ENCODE measurements around the gene BICDL2.

BICDL2 gene

DNA sequence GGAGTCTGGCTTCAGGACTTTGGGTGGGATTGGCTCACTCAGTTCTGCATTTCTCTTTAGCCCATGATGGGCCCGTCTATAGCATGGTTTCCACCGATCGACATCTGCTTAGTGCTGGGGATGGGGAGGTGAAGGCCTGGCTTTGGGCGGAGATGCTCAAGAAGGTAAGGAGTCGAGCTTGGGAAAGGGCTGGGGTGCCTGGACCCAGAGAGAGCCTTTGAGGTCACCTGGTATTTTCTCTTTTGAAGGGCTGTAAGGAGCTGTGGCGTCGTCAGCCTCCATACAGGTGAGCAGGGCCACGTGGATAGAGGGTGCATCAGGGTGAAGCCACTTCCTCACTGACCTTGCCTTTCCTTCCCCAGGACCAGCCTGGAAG lies 10.8 kb downstream of the BICDL2 start:
- in situ Hi-C loops (cut with MboI; ENCODE audit: low sequenced_read_pairs), result no loop called here

DNA sequence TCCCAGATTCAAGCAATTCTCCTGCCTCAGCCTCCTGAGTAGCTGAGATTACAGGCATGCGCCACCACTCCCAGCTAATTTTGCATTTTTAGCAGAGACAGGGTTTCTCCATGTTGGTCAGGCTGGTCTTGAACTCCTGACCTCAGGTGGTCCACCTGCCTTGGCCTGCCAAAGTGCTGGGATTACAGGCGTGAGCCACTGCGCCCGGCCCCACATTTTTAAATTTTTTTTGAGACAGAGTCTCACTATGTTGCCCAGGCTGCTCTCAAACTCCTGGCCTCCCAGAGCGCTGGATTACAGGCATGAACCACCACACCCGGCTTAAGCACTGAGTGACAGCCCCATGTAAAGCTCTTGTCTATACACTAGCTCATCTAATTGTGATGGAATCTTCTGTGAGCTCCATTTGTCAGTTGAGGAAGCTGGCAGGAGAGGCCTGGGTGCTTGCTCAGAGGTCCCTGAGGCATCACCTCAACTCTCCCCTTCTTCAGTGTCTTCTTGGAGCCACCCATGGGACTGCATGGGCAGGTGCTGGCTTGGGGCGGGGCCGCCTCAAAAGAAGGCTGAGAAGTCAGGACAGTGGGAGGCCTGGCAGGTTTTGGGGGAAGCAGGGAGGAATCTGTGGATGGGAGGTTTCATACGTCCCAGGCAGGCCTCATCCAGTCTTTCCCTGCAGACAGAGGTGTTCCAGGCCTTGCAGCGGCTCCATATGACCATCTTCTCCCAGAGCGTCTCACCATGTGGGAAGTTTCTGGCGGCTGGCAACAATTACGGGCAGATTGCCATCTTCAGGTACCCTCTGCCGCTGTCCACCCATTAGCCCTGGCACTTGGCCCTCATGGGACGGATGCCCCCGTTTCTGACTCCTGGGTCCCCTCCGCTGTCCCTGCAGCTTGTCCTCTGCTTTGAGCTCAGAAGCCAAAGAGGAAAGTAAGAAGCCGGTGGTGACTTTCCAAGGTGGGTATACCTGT lies 11.4 kb downstream of the BICDL2 start:
- in situ Hi-C loops (cut with MboI; ENCODE audit: low sequenced_read_pairs), result no loop called here

DNA sequence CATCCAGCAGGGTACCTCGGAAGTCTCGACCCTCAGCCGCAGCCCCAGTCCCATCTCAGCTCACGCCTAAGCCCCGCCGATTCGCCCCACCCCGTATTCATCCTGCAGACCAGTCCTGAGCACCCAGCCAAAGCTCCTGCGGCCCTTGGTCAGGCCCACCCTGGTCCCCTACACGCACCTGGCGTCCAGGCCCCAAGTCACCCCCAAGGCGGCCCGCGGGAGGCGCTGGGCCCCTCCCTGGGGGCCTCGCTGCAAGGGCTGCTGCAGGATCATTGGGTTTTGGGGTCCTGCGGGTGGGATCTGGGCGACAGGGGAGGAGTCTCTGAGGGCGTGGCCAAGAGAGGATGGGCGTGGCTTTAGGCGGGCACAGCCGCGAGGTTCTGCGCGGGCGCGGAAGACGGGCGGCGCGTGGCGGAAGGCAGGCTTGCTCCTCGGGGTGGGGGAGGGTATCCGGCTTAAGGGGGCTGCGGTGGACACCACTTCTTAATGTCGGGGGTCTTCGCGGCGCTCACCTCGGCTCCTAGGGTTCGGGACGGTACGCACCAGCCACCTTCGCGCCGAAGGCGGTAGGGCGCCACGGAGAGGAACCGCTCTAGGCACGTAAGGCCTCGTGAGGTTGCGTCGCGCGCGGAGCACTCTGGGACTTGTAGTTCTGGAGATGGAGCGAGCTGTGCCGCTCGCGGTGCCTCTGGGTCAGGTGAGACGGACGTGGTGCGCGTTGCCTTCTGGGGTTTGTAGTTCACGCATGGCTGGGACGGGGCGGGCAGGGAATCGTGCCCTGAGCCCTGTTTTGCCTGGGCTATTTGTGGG lies 12.9 kb downstream of the BICDL2 start, which contains the start of the genes HCFC1R1 and THOC6:
HCFC1R1 (minus strand) TSS at position 274 of the 810 bp plus-strand sequence; CDS start at position 273, 1 bp downstream.
THOC6 (plus strand) TSS at position 367 of the 810 bp plus-strand sequence; CDS start at position 659, 292 bp downstream.
- in situ Hi-C loops (cut with MboI; ENCODE audit: low sequenced_read_pairs), result no loop called here

DNA sequence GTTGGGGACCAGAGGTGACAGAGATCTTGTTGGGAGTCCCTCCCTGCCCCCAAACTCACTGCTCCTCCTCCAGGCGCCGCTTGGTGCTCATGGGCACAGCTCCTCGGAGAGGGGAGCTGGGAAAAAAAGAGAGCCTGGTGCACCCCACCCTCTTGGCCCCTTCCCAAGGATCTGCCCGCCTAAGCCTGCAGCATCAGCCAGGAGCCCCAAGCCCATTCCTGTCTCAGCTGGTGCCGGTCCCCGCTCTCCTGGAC lies 13.4 kb downstream of the BICDL2 start:
- in situ Hi-C loops (cut with MboI; ENCODE audit: low sequenced_read_pairs), result no loop called here

DNA sequence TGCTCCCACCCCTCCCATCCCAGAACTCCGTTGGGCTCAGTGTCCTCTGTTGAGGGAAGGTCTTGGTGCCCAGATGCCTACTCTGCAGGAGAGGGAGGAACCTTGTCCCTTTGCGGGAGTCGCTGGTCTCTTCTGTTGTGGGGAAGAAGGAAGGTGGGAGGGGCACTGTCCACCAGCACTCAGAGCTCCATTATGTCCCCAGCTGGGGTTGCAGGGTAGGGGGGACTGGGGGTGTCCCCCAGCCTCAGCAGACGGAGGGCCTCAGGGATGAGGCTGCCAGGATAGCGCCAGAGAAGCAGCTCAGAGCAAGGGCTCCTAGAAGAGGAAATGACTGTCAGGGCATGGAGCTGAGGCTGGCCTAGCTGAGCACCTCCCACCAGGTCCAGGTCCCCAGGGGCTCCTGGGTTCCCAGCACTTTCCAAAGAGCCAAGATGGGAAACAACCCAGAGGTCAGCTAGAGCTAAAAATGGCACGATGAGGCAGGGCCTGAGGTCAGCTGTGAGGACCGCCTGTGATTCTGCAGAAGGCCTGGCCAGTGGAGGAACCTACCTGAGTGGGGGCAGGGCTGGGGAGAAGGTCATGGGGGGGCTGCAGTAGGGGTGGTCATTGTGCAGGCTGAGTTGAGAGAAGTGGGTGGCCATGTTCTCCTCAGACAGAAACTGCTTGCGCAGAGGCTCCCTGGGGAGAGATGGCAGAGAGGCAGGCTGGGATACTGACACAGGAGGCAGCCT lies 13.9 kb downstream of the BICDL2 start:
- in situ Hi-C loops (cut with MboI; ENCODE audit: low sequenced_read_pairs), result no loop called here

DNA sequence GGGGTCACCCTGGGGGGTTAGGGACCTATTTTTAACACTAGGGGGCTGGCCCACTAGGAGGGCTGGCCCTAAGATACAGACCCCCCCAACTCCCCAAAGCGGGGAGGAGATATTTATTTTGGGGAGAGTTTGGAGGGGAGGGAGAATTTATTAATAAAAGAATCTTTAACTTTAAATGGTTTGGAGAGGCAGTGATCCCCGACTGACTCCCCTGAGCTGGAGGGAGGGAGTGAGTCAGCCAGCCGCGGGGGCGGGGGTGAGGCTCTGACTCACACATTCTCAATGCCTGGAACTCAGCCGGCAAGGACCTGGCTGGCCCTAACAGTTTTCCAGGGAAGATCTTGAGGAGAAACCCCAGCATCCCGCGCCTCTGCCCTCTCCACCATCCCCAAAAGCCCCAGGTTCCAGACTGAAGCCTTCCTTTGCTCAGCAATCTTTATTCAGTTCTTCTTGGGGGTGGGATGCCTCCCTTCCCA lies 14.5 kb downstream of the BICDL2 start:
- in situ Hi-C loops (cut with MboI; ENCODE audit: low sequenced_read_pairs), result no loop called here

DNA sequence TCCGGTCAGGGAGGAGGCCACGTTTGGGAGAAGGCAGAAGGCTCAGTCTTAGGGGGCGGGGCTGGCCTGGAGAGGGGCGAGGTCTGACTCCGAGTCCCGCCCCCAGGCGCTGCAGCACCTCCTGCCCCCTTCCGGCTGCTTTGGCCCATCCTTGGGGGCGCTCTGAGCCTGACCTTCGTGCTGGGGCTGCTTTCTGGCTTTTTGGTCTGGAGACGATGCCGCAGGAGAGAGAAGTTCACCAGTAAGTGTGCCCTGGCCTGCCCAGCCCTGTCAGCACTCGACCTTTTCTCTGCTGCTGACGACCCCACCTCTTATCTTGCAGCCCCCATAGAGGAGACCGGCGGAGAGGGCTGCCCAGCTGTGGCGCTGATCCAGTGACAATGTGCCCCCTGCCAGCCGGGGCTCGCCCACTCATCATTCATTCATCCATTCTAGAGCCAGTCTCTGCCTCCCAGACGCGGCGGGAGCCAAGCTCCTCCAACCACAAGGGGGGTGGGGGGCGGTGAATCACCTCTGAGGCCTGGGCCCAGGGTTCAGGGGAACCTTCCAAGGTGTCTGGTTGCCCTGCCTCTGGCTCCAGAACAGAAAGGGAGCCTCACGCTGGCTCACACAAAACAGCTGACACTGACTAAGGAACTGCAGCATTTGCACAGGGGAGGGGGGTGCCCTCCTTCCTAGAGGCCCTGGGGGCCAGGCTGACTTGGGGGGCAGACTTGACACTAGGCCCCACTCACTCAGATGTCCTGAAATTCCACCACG lies 15.1 kb downstream of the BICDL2 start:
- in situ Hi-C loops (cut with MboI; ENCODE audit: low sequenced_read_pairs), result no loop called here

DNA sequence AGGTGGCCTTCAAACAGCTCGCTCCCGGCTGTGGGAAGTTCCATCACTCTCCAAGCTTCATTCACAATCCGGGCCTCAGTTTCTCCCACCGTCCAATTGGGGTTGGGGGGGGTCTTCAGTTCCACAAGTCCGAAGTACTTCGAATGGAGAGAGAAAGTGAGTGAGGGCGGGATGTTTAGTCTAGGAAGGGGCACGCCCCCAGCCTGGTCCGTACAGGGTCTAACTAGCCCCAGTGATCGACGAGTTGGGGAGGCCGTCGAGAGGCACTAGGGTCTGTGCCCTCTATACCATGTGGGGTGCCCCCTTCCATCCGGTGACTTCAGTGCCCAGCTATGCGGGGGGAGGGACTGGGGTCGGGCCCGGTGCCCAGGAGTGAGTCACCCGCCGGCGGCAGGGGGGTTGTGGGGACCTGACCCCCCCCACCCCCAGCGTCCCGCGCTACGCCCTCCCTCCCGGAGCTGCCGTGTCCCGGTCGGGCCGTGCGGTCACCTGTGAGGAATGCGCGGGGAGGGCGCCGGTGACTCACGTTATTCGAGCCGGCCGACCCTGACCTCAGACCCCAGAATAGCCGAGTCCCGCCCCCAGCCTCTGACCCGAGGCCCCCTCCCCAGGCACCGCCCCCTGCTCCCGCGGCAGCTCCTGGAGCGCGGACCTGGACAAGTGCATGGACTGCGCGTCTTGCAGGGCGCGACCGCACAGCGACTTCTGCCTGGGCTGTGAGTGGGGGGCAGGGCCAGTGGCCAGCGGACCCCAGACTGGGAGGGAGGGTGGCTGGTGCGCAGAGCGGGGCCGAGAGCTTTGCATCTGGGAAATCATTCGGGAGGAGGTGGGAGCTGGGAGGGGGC lies 15.9 kb downstream of the BICDL2 start:
- in situ Hi-C loops (cut with MboI; ENCODE audit: low sequenced_read_pairs), result no loop called here

DNA sequence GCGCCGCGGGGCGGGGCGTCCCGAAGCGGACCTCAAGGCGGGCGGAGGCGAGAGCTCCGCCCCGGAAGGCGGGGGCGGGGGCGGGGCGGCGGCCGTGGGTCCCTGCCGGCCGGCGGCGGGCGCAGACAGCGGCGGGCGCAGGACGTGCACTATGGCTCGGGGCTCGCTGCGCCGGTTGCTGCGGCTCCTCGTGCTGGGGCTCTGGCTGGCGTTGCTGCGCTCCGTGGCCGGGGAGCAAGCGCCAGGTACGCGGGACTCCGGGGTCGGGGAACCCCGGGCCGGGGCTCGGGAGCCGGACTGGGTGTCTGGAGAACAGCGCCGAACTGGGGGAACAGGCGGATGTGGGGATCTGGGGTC lies 16.5 kb downstream of the BICDL2 start, which contains the start of gene TNFRSF12A:
TNFRSF12A (plus strand) TSS at position 122 of the 357 bp plus-strand sequence; CDS start at position 152, 30 bp downstream.
- in situ Hi-C loops (cut with MboI; ENCODE audit: low sequenced_read_pairs), result no loop called here

DNA sequence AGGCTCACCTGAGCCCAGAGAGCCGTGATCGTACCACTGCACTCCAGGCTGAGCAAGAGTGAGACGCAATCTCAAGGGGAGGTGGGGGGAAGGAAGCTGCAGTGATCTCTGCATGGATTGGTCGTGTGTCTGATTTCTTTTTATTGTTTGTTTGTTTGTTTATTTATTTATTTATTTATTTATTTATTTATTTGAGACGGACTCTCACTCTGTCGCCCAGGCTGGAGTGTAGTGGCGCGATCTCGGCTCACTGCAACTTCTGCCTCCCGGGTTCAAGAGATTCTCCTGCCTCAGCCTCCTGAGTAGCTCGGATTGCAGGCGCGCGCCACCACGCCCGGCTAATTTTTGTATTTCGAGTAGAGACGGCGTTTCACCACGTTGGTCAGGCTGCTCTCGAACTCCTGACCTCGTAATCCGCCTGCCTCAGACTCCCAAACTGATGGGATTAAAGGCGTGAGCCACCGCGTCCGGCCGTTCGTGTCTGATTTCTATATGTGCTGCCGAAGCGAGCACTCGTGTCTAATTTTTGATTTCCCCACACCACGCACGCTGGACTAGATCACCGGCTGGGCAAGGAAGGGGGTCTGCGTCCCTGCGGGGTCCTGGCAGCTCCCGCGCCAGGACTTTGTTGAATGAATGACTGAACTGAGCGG lies 17.0 kb downstream of the BICDL2 start:
- in situ Hi-C loops (cut with MboI; ENCODE audit: low sequenced_read_pairs), result no loop called here

DNA sequence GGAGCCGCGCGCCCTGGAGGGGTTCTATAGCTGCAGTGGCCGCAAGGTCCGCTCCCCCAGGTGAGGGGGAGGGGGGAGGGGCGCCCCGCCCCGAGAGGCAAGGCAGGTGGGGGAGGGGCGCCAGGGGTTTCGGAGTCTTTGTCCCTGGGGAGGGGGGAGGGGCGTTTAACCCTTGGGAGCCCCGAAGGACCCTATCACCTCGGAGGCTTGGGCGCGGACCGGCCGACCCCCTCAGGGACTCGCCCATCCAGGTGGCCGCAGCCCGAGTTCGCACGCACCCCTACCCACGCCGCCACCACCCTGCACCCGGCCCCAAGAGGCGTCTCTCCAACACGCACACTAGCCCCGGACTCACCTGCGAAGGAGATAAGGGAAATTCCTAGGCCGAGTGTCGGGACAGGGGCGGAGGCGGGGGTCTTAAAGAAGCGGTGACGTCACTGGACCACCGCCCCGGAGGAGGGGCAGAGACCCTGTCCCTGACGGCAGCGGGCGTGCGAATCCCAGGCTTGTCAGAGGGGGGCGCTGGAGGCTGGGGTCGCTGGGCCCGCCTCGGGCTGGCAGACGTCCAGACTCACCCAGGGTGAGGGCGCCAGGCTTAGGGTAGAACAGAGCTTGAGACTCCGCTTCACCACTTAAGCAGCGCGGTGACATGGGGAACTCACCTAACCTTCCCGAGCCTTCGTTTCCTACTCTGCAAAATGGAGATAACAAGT lies 18.8 kb downstream of the BICDL2 start, which contains the start of gene CLDN6:
CLDN6 (minus strand) TSS at position 390 of the 713 bp plus-strand sequence. CDS start 2,162 bp downstream, outside the sequence.
- in situ Hi-C loops (cut with MboI; ENCODE audit: low sequenced_read_pairs), result no loop called here

DNA sequence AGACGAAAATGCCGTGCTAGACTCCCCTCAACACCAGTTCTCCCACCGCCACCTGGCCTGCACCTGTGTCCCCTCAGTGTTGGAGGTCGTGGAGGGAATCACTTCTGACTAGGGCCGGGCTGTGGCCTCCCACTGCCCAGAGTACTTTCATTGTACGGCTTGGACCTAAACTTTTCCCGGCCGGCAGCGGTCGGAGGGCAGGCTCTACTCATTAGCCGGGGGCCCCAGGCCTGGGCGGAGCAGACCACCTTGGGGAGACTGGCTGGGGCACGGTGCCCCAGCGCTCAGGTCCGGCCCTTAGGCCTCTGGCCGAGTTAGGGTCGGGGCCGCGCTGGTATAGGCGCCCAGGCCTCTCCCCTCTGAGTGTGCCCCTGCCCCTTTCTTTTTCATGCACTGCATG lies 19.4 kb downstream of the BICDL2 start:
- in situ Hi-C loops (cut with MboI; ENCODE audit: low sequenced_read_pairs), result no loop called here

DNA sequence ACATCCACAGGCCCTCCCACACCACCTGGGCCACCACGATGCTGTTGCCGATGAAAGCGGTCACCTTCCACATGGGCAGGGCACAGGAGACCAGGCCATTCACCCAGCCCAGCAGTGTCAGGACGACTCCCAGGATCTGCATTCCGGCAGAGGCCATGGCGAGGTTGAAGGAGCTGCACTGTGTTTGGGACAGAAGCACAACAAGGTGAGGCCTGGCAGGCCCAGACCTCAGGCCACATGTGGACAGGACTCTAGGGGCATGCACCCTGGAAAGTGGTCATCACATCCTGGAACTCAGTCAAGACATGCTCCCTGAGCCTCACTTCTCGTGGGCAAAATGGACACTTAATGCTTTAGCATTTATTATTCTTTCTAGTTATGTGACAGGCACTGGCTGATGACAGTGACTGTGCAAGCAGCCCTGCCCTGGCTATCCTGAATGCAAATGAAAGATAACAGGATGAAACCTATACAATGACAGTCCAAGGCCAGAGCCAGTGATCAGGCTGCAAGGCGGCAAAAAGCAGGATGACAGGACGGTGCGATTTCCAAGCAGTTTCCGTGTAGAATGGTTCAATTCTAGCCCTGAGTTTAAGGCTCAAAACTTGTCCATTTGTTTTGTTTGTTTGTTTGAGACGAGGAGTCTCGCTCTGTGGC lies 20.8 kb downstream of the BICDL2 start:
- in situ Hi-C loops (cut with MboI; ENCODE audit: low sequenced_read_pairs), result no loop called here

DNA sequence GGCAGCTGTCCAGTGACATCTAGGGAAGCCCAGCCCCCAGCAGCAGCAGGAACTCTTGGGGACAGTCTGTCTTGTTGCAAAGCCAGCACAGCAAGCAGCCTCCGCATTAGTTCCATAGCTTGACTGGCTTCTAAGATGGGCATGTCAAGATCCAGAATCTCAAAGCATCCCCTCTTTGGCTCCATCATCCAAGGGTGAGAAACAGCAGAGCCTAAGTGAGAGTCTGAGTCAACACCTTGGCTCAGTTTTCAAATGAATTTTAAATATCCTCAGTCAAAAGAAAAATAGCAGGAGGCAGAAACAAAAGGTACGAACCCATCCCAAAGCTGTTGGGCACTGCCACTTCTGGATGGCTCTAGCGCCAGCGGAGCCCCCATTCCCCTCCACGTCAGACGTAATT lies 21.8 kb downstream of the BICDL2 start:
- in situ Hi-C loops (cut with MboI; ENCODE audit: low sequenced_read_pairs), result no loop called here

DNA sequence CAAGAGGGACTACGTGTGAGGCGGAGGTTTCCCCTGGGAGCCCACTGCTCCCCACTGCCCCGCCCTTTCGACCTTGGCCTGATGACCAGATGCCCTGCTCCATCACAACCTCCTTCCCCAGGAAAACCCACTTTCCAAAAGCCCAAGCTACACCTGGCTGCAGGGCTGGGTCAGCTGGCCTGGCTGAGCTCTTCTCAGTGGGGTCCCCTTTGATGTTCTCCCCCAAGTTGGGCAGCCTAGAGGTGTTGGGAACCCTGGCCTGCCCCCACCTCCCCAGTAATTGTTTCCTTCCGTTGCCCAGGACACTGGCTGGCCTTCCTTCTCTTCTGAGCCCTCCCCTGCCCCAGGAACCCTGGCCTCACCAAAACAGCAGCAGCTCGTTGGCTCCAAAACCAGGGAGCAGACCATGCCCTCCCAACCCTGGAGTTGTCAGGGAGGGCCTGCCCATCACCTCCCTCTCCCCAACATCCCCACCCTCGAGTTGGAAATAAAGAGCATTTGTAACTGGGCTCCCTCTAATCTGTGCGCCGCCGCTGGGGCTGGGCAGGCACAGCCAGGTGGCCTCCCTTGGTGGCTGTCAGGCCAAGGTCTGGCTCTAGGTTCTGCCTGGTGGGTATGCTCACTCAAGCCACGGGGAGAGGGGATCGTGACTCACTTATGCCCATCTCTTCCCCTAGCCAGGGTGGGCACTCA lies 22.6 kb downstream of the BICDL2 start:
- in situ Hi-C loops (cut with MboI; ENCODE audit: low sequenced_read_pairs), result no loop called here

DNA sequence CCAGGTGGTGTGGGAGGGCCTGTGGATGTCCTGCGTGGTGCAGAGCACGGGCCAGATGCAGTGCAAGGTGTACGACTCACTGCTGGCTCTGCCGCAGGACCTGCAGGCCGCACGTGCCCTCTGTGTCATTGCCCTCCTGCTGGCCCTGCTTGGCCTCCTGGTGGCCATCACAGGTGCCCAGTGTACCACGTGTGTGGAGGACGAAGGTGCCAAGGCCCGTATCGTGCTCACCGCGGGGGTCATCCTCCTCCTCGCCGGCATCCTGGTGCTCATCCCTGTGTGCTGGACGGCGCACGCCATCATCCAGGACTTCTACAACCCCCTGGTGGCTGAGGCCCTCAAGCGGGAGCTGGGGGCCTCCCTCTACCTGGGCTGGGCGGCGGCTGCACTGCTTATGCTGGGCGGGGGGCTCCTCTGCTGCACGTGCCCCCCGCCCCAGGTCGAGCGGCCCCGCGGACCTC lies 23.2 kb downstream of the BICDL2 start:
- in situ Hi-C loops (cut with MboI; ENCODE audit: low sequenced_read_pairs), result no loop called here
